Upper lobe of left lung (tissue), 4 donors: ENCODE data around the gene HOXC13.

Experiments used
- POLR2A ChIP-seq, 4 donors: fragments of 450-650 bp; IDR thresholded peaks; one replicate each; pipeline ENCODE4 v1.5.1; 2016 to 2017; ENCODE audit warnings: antibody characterized with exemption in 4 of 4, mild to moderate bottlenecking in 2 of 4
- POLR2AphosphoS5 ChIP-seq, 2 donors: sonication (generic); formaldehyde crosslinking; IDR thresholded peaks; one replicate each; pipeline ENCODE4 v1.5.1; 2017; ENCODE audit warnings: antibody characterized with exemption in 2 of 2
- TF ChIP-seq, protein P1 (sequence below), 6 experiments: fragments of 450-650 bp in 4 of 6; fragments of 200-600 bp in 2 of 6; sonication (generic) in 2 of 6; IDR thresholded peaks; one replicate each; pipeline ENCODE4 v1.5.1; 2016 to 2019; ENCODE audit warnings: antibody characterized with exemption in 6 of 6

DNA sequence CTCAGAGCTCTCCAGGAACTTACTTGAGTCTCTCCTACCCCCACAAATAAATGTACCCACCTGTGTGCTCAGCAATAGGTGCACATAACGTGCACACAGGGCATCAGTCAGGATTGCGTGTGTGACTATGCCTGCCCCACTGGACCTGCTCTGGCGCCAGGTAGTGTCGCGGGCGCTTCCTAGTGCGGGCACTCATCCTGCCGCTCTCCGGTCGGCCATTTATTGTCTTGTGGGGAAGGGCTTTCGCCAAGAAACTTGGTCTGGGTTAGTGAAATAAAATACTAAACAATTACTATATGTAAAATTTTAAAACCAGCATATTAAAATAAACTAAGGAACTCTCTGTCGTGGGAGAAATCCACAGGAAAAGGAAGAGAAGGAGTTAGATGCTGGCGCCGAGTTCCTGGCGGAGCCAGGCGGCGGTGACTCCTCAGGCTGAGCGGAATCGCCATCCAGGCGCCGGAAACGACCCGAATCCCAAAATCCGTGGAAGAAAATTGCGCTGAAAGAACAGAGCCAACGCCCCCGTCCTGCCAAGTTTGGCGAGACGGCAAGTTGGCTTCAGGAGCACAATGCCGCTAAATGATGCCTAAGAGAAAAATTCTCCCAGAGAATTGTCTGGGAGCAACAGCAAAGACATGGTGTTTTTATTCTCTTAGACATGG, 7.9 kb upstream of the HOXC13 start:
- TF ChIP-seq, protein P1, sequence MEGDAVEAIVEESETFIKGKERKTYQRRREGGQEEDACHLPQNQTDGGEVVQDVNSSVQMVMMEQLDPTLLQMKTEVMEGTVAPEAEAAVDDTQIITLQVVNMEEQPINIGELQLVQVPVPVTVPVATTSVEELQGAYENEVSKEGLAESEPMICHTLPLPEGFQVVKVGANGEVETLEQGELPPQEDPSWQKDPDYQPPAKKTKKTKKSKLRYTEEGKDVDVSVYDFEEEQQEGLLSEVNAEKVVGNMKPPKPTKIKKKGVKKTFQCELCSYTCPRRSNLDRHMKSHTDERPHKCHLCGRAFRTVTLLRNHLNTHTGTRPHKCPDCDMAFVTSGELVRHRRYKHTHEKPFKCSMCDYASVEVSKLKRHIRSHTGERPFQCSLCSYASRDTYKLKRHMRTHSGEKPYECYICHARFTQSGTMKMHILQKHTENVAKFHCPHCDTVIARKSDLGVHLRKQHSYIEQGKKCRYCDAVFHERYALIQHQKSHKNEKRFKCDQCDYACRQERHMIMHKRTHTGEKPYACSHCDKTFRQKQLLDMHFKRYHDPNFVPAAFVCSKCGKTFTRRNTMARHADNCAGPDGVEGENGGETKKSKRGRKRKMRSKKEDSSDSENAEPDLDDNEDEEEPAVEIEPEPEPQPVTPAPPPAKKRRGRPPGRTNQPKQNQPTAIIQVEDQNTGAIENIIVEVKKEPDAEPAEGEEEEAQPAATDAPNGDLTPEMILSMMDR (IDR thresholded peaks at IDR 0.05) = no peak
- TF ChIP-seq POLR2AphosphoS5 (IDR thresholded peaks at IDR 0.05) (no peak), POLR2A (IDR thresholded peaks at IDR 0.05) (no peak)
